ENCODE measurements around the gene TENM4.

The TENM4 gene

GRCh38 chr11:79059141-79059540 is 381.7 kb downstream of the TENM4 start:
- Histone ChIP-seq H3K9me3 (ENCODE audit: control insufficient read depth, low read length) (no peaks in the 10 kb centered on the region), H3K4me3 (ENCODE audit: extremely low read depth, insufficient read depth, low read length, poor library complexity, severe bottlenecking) (no peak overlapping the region), H3K36me3 (ENCODE audit: control insufficient read depth, insufficient read depth, low read length) (peaks cover 7% of the 10 kb centered on the region), H3K27ac (ENCODE audit: low read depth, low read length, severe bottlenecking) (no peak overlapping the region), H3K4me1 (ENCODE audit: control insufficient read depth, insufficient read depth, low read length, poor library complexity, severe bottlenecking) (peaks cover 11% of the 10 kb centered on the region)
- 89% methylated on average over 3 of the region's 4 CpGs; no CpG with 5 or more reads in 1 of the 2 experiments for WGBS, 2 experiments (ENCODE audit: insufficient coverage in 2 of 2)

- Histone ChIP-seq H3K36me3 (ENCODE audit: control insufficient read depth, insufficient read depth, low read length) (peaks cover 5% of the 10 kb centered on the region), H3K4me3 (ENCODE audit: extremely low read depth, insufficient read depth, low read length, poor library complexity, severe bottlenecking) (no peak overlapping the region), H3K4me1 (ENCODE audit: control insufficient read depth, insufficient read depth, low read length, poor library complexity, severe bottlenecking) (peaks cover 11% of the 10 kb centered on the region), H3K27ac (ENCODE audit: low read depth, low read length, severe bottlenecking) (no peak overlapping the region), H3K9me3 (ENCODE audit: control insufficient read depth, low read length) (no peaks in the 10 kb centered on the region)
- 86 to 89% methylated on average over 7 of the region's 8 CpGs for WGBS, 2 experiments (ENCODE audit: insufficient coverage in 2 of 2)
Observed at GRCh38 chr11:79055856-79056631, 384.8 kb downstream of the TENM4 start.

- no peaks in the 10 kb centered on the region for H3K9me3 ChIP-seq (ENCODE audit: control insufficient read depth, low read length)
- no CpG with 5 or more reads among the region's 3 CpGs for WGBS, 2 experiments (ENCODE audit: insufficient coverage in 2 of 2)
- peaks cover 5% of the 10 kb centered on the region for H3K36me3 ChIP-seq (ENCODE audit: control insufficient read depth, insufficient read depth, low read length)
- peaks cover 7% of the 10 kb centered on the region for H3K4me1 ChIP-seq (ENCODE audit: control insufficient read depth, insufficient read depth, low read length, poor library complexity, severe bottlenecking)
- H3K4me3 ChIP-seq (ENCODE audit: extremely low read depth, insufficient read depth, low read length, poor library complexity, severe bottlenecking), result no peak overlapping the region
- no peak overlapping the region for H3K27ac ChIP-seq (ENCODE audit: low read depth, low read length, severe bottlenecking)
Observed at GRCh38 chr11:79054636-79055035, 386.2 kb downstream of the TENM4 start.

DNA sequence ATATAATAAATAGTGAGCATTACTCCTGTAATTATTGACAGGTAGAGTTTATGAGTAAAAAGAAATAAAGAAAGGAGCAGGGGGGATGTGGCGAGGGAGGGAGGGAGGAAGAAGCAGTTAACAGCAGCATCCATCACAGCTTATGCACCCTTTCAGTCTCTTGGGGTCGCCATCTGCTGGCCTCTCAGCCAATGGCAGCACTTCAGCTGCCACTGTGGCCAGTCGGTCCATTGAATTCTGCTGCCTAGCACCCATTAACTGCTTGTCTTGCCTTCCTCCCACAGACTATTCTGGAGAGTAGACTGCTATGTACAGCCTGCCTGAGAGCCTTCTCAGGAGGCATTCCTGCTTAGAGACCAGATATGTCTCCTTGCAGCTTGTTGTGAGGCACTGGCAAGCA is 388.3 kb downstream of the TENM4 start:
- no peaks in the 10 kb centered on the region for H3K9me3 ChIP-seq (ENCODE audit: control insufficient read depth, low read length)
- 22 to 67% methylated on average over 1 to 2 of the region's 3 CpGs for WGBS, 2 experiments (ENCODE audit: insufficient coverage in 2 of 2)
- H3K36me3 ChIP-seq (ENCODE audit: control insufficient read depth, insufficient read depth, low read length), result no peaks in the 10 kb centered on the region
- peaks cover 4% of the 10 kb centered on the region for H3K4me1 ChIP-seq (ENCODE audit: control insufficient read depth, insufficient read depth, low read length, poor library complexity, severe bottlenecking)
- no peak overlapping the region for H3K4me3 ChIP-seq (ENCODE audit: extremely low read depth, insufficient read depth, low read length, poor library complexity, severe bottlenecking)
- H3K27ac ChIP-seq (ENCODE audit: low read depth, low read length, severe bottlenecking), result no peak overlapping the region

DNA sequence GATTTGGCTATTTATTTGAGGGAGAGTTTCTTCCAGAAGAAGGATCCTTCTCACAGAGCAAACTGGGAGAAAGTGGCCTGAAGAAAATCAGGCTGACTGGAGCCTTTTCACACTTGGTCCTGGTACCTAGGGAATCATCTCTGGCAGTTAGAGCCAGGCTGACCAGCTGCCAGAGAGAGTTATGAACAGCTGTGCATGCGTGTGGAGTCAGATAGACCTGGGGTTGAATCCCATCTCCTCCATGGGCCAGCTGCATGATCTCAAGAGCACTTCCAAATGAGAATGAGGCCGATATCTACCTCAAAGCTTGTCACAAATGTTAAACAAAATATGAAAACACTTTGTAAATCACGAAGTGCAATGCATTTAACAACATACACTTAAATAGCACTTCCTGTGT is 390.0 kb downstream of the TENM4 start:
- Histone ChIP-seq H3K4me3 (ENCODE audit: extremely low read depth, insufficient read depth, low read length, poor library complexity, severe bottlenecking) (no peak overlapping the region), H3K4me1 (ENCODE audit: control insufficient read depth, insufficient read depth, low read length, poor library complexity, severe bottlenecking) (peaks cover 12% of the 10 kb centered on the region), H3K27ac (ENCODE audit: low read depth, low read length, severe bottlenecking) (no peak overlapping the region), H3K36me3 (ENCODE audit: control insufficient read depth, insufficient read depth, low read length) (no peaks in the 10 kb centered on the region), H3K9me3 (ENCODE audit: control insufficient read depth, low read length) (no peaks in the 10 kb centered on the region)
- 0 to 86% methylated on average over 1 of the region's 3 CpGs for WGBS, 2 experiments (ENCODE audit: insufficient coverage in 2 of 2)

DNA sequence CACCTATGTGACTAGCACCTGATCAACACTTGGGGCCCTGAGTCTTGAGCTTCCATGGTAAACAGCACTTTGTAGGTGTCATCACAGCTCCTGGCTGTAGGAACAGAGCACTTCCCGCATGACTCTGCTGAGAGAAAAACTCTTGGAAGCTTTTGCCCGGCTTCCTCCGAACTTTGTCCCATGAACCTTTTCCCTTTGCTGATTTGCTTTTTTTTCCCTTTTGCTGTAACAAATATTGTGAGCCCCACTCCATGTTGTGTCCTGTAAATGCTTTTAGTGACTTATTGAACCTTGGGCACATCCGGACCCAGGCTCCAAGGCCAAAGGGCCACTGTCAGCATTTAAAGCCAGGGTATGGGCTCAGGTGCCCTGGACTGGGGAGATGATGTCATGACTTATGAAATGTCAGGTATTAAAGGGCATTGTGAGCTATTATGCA is 391.1 kb downstream of the TENM4 start:
- WGBS, 2 experiments (ENCODE audit: insufficient coverage in 2 of 2), result 80 to 86% methylated on average over 1 to 4 of the region's 4 CpGs
- H3K4me3 ChIP-seq (ENCODE audit: extremely low read depth, insufficient read depth, low read length, poor library complexity, severe bottlenecking), result no peak overlapping the region
- no peaks in the 10 kb centered on the region for H3K9me3 ChIP-seq (ENCODE audit: control insufficient read depth, low read length)
- H3K36me3 ChIP-seq (ENCODE audit: control insufficient read depth, insufficient read depth, low read length), result no peaks in the 10 kb centered on the region
- no peak overlapping the region for H3K27ac ChIP-seq (ENCODE audit: low read depth, low read length, severe bottlenecking)
- H3K4me1 ChIP-seq (ENCODE audit: control insufficient read depth, insufficient read depth, low read length, poor library complexity, severe bottlenecking), result peaks cover 18% of the 10 kb centered on the region

DNA sequence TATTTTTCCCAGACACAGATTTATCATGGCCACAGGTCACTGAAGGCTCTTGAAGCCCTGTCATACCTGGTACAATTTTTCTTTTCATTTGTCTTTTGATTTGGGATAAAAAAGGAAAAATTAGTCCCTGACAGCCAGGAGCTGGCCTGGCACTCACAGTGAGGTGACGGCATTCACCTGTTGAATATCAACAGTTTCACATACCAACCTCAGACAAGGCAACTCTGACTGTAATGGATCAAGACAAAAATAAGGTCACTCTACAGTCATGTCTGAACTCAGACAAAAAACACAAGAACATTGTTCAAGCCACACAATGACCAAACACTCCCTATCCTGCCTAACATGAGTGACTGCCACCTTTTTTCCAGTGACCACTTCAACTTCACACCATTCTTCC is 392.9 kb downstream of the TENM4 start:
- peaks cover 18% of the 10 kb centered on the region for H3K4me1 ChIP-seq (ENCODE audit: control insufficient read depth, insufficient read depth, low read length, poor library complexity, severe bottlenecking)
- H3K27ac ChIP-seq (ENCODE audit: low read depth, low read length, severe bottlenecking), result no peak overlapping the region
- no peak overlapping the region for H3K4me3 ChIP-seq (ENCODE audit: extremely low read depth, insufficient read depth, low read length, poor library complexity, severe bottlenecking)
- H3K9me3 ChIP-seq (ENCODE audit: control insufficient read depth, low read length), result no peaks in the 10 kb centered on the region
- H3K36me3 ChIP-seq (ENCODE audit: control insufficient read depth, insufficient read depth, low read length), result no peaks in the 10 kb centered on the region
- 80 to 88% methylated on average over 1 of the region's 1 CpG for WGBS, 2 experiments (ENCODE audit: insufficient coverage in 2 of 2)

DNA sequence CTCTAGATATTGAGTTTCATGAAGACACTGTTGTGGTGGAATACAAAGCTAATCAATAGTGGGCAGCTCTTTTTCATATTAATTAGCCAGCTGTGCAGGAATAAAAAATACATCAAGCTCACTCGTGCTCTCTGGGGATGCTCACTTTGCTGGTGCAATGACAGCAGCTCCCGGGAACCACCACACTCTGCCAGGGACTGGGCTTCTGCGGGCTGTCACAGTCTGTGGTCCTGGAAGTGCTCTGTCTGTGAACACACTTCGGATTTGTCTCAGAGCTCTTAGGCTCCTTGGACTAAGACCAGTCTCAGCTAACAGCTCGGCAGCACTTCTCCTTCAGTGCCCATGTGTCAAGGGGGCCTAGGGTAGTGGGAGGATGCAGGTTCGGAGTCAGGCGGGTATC is 393.5 kb downstream of the TENM4 start:
- WGBS, 2 experiments (ENCODE audit: insufficient coverage in 2 of 2), result 88% methylated on average over 4 to 5 of the region's 7 CpGs
- peaks cover 18% of the 10 kb centered on the region for H3K4me1 ChIP-seq (ENCODE audit: control insufficient read depth, insufficient read depth, low read length, poor library complexity, severe bottlenecking)
- H3K27ac ChIP-seq (ENCODE audit: low read depth, low read length, severe bottlenecking), result no peak overlapping the region
- H3K9me3 ChIP-seq (ENCODE audit: control insufficient read depth, low read length), result no peaks in the 10 kb centered on the region
- H3K4me3 ChIP-seq (ENCODE audit: extremely low read depth, insufficient read depth, low read length, poor library complexity, severe bottlenecking), result no peak overlapping the region
- H3K36me3 ChIP-seq (ENCODE audit: control insufficient read depth, insufficient read depth, low read length), result no peaks in the 10 kb centered on the region

DNA sequence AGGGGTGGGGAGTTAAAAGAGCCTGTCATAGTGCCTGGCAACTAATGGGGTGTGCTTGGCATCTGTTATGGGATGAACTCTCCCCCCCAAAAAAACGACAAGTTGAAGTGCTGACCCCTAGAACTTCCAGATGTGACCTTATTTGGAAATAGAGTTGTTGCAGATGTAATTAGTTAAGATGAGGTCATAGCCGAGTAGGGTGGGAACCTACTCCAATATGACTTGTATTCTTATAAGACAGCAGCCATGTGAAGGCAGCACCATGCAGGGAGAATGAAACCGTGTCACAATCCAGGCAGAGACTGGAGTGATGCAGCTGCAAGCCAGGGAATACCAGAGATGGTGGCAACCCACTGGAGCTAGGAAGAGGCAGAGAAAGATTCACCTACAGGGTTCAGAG is 394.5 kb downstream of the TENM4 start:
- Histone ChIP-seq H3K27ac (ENCODE audit: low read depth, low read length, severe bottlenecking) (peak overlapping the region; percentile 59), H3K4me3 (ENCODE audit: extremely low read depth, insufficient read depth, low read length, poor library complexity, severe bottlenecking) (no peak overlapping the region)

GRCh38 chr11:79045800-79046304 is 395.0 kb downstream of the TENM4 start:
- H3K27ac ChIP-seq (ENCODE audit: low read depth, low read length, severe bottlenecking), result peak overlapping the region; percentile 59
- no peaks in the 10 kb centered on the region for H3K9me3 ChIP-seq (ENCODE audit: control insufficient read depth, low read length)
- 74 to 77% methylated on average over 3 to 5 of the region's 6 CpGs for WGBS, 2 experiments (ENCODE audit: insufficient coverage in 2 of 2)
- H3K4me3 ChIP-seq (ENCODE audit: extremely low read depth, insufficient read depth, low read length, poor library complexity, severe bottlenecking), result no peak overlapping the region
- no peaks in the 10 kb centered on the region for H3K36me3 ChIP-seq (ENCODE audit: control insufficient read depth, insufficient read depth, low read length)
- H3K4me1 ChIP-seq (ENCODE audit: control insufficient read depth, insufficient read depth, low read length, poor library complexity, severe bottlenecking), result peaks cover 18% of the 10 kb centered on the region

More for the DNA sequence above, 394.5 kb downstream of the TENM4 start:
- Histone ChIP-seq H3K9me3 (ENCODE audit: control insufficient read depth, low read length) (no peaks in the 10 kb centered on the region), H3K4me1 (ENCODE audit: control insufficient read depth, insufficient read depth, low read length, poor library complexity, severe bottlenecking) (peaks cover 18% of the 10 kb centered on the region), H3K36me3 (ENCODE audit: control insufficient read depth, insufficient read depth, low read length) (no peaks in the 10 kb centered on the region)
- 86 to 96% methylated on average over 2 to 3 of the region's 3 CpGs for WGBS, 2 experiments (ENCODE audit: insufficient coverage in 2 of 2)
